WI38 (cell line): ENCODE results near the gene TSKS.
A peak's percentile ranks its signal among the peaks of the same experiment; 100 is the strongest.

Source experiments
- H3K4me3 ChIP-seq: 2 replicates; pipeline ENCODE4 v1.5.1; 2011; ENCODE audit warnings: low read depth, mild to moderate bottlenecking, control low read depth, low read length
- TF ChIP-seq, protein P1 (sequence below): IDR thresholded peaks from 2 replicates; pipeline ENCODE4 v1.5.1; 2012; ENCODE audit warnings: low read depth, mild to moderate bottlenecking, control low read depth, low read length

TSKS gene

DNA sequence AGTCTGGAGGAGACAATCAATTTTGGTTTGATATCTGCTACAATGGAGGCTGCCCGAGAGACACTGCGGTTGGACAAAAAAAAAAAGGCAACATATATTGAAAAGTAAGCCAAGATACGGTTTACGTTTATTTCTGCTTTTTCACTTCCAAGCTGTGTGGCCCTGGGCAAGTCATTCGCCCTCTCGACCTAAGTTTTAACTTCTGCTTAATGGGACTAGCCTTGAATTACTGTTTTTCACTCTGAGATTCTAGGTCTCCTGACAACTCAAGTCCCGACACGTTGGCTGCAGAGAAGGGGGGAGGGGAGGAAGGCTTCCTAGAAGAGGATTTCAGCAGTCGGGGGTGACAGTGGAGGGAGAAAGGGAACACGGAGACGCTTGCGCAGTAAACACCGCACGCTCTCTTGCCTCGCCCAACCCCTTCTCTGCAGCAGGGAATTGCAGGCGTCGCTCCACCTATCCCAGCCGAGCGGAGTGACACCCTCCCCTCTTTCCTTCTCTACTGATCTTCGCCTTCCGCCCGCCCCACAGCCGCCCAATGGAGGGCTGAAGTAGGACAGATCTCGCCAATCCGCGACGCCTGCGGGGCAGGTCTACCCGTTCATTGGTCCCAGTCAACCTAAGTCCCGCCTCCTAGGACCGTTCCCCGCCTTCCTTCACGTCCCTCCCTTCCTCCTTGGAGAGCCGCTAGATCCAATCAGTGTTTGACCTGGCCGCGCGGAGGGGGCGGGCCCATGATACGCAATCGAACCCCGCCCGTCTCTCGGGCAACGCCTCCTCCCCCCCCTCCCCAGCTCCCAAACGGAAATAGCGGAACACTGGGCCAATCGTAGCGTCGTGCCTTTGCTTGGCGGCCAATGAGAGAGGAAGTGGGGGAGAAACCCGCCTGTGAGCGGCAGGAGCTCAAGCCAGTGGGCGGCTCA, 3.2 kb upstream of the TSKS start:
- H3K4me3 ChIP-seq, result peak overlapping the region; percentile 46

DNA sequence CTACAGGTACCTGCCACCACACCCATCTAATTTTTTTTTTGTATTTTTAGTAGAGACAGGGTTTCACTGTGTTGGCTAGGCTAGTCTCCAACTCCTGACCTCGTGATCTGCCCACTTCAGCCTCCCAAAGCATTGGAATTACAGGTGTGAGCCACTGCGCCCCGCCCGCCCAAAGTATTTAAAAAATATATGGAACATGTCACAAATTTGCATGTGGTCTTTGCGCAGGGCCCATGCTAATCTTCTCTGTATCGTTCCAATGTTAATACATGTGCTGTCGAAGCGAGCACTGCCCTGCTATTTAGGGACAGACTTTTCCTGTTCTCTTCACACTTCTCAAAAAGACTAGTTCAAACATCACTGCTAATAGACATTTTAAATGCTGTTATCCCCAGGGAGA, 1.2 kb upstream of the TSKS start:
- no peak overlapping the region for H3K4me3 ChIP-seq
- TF ChIP-seq, protein P1, sequence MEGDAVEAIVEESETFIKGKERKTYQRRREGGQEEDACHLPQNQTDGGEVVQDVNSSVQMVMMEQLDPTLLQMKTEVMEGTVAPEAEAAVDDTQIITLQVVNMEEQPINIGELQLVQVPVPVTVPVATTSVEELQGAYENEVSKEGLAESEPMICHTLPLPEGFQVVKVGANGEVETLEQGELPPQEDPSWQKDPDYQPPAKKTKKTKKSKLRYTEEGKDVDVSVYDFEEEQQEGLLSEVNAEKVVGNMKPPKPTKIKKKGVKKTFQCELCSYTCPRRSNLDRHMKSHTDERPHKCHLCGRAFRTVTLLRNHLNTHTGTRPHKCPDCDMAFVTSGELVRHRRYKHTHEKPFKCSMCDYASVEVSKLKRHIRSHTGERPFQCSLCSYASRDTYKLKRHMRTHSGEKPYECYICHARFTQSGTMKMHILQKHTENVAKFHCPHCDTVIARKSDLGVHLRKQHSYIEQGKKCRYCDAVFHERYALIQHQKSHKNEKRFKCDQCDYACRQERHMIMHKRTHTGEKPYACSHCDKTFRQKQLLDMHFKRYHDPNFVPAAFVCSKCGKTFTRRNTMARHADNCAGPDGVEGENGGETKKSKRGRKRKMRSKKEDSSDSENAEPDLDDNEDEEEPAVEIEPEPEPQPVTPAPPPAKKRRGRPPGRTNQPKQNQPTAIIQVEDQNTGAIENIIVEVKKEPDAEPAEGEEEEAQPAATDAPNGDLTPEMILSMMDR, result no peak

More for the DNA sequence above, 3.2 kb upstream of the TSKS start:
- TF ChIP-seq, protein P1, result no peak

DNA sequence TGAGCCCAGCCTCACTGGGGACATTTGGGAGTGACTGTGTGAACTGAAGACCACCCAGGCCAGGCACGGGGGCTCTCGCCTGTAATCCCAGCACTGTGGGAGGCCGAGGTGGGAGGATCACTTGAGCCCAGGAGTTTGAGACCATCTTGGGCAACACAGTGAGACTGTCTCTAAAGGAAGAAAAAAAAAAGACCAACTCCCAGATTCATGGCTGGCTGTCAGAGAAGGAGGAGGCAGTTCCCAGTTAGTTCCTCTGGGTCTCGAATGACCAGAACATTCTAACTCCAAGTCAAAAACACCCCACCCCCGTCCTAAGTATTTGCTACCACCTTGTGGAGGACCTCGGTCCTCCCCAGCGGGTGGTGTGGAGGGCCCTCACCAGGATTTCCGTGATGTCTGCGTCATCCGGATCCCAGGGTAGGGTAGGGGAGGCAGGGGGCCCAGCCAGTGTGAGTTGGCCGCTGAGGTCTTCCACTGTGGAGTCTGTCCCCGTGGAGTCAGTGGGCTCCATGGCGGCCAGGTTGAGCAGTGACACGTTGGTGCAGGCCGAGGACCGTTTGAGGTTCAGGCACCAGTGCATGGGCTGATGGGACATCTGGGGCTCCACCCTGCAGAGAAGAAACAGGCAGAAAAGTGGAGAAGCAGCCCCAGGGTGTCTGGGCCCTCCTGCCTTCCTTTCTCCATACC, 1.3 kb downstream of the TSKS start:
- TF ChIP-seq, protein P1, result no peak

DNA sequence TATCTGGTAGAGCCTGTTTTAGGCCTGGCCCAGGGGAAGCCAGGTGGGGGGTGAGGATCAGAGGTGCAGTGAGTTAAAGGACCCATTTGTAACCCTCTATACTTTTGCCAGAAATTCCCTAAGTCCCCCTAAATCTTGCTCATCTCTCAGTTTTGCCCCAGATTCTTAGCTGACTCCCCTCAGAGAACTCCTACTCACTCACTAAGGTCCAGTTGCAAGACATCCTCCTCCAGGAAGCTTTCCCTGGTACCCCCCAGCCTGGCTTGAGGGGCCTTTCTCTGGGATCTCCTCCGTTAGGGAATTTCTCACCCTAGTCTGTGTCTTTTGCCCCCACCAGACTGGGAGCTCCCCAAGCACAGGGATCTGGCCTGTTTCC, 1.9 kb downstream of the TSKS start:
- TF ChIP-seq, protein P1, result no peak
- no peak overlapping the region for H3K4me3 ChIP-seq

More for the DNA sequence above, 1.3 kb downstream of the TSKS start:
- H3K4me3 ChIP-seq, result no peak overlapping the region

DNA sequence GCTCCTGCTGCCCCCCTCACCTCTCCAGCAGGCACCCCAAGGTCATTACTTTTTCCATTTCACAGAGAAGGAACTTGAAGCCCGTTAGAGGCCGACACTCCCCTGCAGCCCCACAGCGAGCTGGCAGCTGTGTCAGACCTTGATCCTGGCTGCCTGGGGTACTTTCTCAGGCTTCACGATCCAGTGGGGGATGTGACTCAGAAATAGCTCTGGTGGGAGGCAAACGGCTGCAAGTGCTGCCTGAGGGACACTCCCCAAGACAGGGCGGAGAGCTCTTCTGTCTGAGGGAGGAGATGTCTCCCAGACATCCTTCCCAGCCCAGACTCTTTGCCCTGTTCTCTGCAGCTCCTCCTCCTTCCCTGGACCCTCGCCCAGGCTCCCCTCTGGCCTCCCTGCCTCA, 4.8 kb downstream of the TSKS start:
- no peak overlapping the region for H3K4me3 ChIP-seq
- TF ChIP-seq, protein P1, result no peak

DNA sequence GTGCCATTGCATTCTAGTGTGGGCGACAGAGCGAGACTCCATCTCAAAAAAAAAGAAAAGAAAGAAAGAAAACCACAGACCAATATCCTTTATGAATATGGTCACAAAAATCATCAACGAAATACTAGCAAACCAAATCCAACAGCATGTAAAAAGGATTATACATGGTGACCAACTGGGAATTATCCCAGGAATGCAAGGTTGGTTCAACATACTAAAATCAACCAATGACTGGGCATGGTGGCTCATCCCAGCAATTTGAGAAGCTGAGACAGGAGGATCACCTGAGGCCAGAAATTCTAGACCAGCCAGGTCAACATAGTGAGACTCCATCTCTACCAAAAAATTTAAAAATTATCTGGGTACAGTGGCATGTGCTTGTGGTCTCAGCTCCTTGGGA, 7.2 kb downstream of the TSKS start:
- no peak overlapping the region for H3K4me3 ChIP-seq
- TF ChIP-seq, protein P1, result no peak

DNA sequence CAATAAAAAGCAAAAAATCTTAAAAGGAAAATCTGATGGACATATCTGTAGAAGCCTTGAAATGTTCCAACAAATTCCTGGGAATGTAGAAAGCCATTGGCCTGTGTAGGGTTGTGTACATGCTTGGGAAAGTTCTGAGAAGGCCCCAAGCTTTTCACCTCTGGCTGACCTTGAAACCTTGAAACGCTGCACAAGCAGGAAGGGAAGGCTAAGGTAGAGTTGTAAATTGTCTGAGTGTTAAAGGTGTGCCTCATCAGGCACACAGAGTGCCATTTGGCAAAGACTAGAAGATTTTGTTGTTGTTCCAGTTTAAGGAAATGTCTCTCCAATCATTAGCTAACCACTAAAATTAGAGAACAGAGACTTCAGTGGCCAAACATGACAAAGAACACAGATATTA, 10.4 kb downstream of the TSKS start:
- TF ChIP-seq, protein P1, result no peak
- no peak overlapping the region for H3K4me3 ChIP-seq
